GM19023 (cell line): ENCODE data around the gene GSE1.

Source experiments
- ATAC-seq: cut with Tn5 transposase; IDR thresholded peaks from one replicate; pipeline ENCODE4 v1.9.1; 2021; ENCODE audit warnings: mild to moderate bottlenecking, moderate library complexity; ENCODE audit not compliant: unreplicated experiment

Gene GSE1

GRCh38 chr16:85695196-85696128 lies 82.3 kb downstream of the GSE1 start:
- ATAC-seq, result no peak

- no peak for ATAC-seq
Measured at GRCh38 chr16:85696781-85697180, 83.7 kb downstream of the GSE1 start.

- no peak for ATAC-seq
Measured at GRCh38 chr16:85697431-85697830, 84.3 kb downstream of the GSE1 start.

GRCh38 chr16:85698459-85698891 lies 85.4 kb downstream of the GSE1 start:
- no peak for ATAC-seq

- ATAC-seq, result no peak
Measured at GRCh38 chr16:85698935-85699558, 85.9 kb downstream of the GSE1 start.

GRCh38 chr16:85699628-85700027 lies 86.5 kb downstream of the GSE1 start:
- ATAC-seq, result no peak

- ATAC-seq, result no peak
Measured at GRCh38 chr16:85704011-85704410, 90.9 kb downstream of the GSE1 start.

GRCh38 chr16:85704900-85705846 lies 92.1 kb downstream of the GSE1 start:
- ATAC-seq, result no peak

- ATAC-seq, result no peak
Measured at GRCh38 chr16:85706449-85707034, 93.4 kb downstream of the GSE1 start.

- no peak for ATAC-seq
Measured at GRCh38 chr16:85707528-85708095, 94.5 kb downstream of the GSE1 start.

- ATAC-seq, result no peak
Measured at GRCh38 chr16:85708338-85708737, 95.2 kb downstream of the GSE1 start.

GRCh38 chr16:85709766-85710585 lies 96.9 kb downstream of the GSE1 start:
- no peak for ATAC-seq

- ATAC-seq, result no peak
Measured at GRCh38 chr16:85710732-85711131, 97.6 kb downstream of the GSE1 start.

GRCh38 chr16:85711982-85712587 lies 99.0 kb downstream of the GSE1 start:
- ATAC-seq, result no peak

- no peak for ATAC-seq
Measured at GRCh38 chr16:85712801-85713200, 99.7 kb downstream of the GSE1 start.

- ATAC-seq, result no peak
Measured at GRCh38 chr16:85715169-85716021, 102.3 kb downstream of the GSE1 start.

GRCh38 chr16:85716022-85716679 lies 103.0 kb downstream of the GSE1 start:
- no peak for ATAC-seq

- ATAC-seq, result no peak
Measured at GRCh38 chr16:85716680-85717038, 103.5 kb downstream of the GSE1 start.
